NCI-H526 (cell line): ENCODE results near the gene SBK2.
"Not testable (repeated sequence)": the region's sequence is repeated elsewhere in the genome, so short reads cannot be mapped to it uniquely, and the experiment has no call there.

ENCODE experiments used
- DNase-seq, 2 experiments: peaks; one replicate each; lab custom pipeline; 2025; lab: John Stamatoyannopoulos, UW

The SBK2 gene

DNA sequence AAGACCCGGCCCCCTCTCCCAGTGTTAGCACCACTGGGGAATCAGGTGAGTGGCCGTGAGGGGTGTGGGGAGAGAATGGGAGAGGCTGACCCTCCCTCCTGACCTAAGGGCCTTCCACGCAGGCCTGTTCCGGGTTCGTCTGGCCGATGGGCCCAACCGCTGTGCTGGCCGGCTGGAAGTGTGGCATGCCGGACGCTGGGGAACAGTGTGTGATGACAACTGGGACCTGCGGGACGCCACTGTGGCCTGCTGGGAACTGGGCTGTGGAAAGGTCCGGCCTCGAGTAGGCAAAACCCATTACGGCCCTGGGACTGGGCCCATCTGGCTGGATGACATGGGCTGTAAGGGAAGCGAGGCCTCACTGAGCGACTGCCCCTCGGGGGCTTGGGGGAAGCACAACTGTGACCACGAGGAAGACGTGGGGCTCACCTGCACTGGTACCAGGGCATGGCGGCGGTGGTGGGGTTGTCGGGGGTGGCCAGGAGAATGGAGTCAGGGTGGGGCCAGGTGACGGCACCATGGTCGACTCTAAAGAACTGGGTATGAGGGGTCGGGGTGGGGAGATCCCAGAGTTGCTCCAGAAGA lies 36.5 kb downstream of the SBK2 start:
- no peak for DNase-seq

DNA sequence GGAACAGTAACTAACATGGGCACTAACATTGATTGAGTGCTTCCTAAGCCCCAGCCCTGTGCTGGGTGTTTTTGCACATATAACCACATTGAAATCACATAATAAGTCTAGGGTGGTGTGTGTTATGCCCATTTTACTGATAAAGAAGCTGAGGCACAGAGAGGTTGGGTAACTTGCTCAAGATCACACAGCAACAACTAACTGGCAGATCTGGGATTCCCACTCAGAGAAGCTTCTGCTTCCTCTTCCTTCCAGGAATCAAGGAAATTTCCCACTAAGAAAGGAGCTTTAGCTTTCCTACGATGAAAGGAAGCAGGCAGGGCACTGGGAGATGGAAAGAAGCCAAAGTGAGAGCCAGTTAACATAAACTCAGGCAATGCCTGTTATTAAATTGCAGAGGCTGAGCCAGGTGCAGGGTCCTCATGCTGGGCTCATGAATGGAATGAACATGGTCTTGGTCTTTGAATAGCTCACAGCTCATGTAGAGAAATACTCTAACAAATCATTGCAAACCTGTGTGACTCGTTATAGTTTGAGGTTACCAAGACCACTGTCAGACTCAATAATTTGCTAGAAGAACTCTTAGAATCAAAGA lies 38.6 kb downstream of the SBK2 start:
- DNase-seq, result no peak

DNA sequence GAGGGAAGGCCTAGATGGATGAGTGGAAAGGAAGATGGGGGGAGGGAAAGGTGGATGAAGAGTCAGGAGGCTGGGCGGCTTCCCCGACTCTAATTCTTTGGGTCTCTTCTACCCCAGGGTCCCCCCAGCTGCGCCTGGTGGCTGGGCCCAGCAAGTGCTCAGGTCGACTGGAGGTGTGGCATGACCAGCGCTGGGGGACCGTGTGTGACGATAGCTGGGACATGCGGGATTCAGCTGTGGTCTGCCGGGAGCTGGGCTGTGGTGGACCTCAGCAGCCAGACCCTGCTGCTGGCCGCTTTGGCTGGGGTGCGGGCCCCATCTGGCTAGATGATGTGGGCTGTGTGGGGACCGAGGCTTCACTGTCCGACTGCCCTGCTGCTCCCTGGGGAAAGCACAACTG lies 39.2 kb downstream of the SBK2 start:
- DNase-seq, result no peak

DNA sequence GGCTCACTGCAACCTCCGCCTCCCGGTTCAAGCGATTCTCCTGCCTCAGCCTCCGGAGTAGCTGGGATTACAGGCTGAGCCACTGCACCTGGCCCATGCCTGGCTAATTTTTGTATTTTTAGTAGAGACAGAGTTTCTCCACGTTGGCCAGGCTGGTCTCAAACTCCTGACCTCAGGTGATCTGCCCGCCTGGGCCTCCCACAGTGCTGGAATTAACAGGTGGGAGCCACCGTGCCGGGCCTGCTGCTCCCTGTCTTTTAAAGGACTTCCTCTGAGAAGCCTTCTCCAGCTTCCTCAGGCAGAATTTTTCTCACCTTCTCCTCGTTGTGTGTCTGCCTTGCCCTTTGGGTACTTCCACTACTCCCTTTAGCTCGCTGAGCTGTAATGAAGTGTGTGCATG lies 40.1 kb downstream of the SBK2 start:
- DNase-seq, result not testable (repeated sequence)

DNA sequence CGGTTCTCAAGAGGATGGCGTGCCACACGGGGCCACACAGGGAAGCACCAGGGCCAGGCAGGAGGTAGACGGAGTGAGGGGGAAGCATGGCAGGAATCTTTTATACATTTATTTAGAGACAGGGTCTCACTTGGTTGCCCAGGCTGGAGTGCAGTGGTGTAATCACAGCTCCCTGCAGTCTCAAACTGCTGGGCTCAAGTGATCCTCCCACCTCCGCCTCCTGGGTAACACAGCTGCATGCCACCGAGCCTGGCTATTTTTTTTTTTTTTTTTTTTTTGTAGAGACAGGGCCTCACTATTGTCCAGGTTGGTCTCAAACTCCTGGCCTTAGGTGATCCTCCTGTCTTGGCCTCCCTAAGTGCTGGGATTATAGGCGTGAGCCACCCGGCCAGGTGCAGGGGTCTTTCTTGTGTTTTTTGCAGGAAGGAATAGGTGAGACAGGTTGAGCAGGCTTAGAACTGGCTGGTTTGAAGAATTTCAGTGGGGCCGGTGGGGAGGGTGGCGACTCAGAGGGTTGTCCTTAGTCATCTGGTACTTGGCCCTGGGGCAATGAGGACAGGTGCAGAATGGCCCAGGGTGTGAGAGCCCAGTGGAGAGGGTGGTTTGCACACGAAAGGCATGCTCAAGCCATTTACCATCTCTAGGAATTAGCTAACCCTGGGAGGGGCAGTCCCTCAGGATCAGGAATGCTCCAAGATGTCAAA lies 41.1 kb downstream of the SBK2 start:
- no peak for DNase-seq

DNA sequence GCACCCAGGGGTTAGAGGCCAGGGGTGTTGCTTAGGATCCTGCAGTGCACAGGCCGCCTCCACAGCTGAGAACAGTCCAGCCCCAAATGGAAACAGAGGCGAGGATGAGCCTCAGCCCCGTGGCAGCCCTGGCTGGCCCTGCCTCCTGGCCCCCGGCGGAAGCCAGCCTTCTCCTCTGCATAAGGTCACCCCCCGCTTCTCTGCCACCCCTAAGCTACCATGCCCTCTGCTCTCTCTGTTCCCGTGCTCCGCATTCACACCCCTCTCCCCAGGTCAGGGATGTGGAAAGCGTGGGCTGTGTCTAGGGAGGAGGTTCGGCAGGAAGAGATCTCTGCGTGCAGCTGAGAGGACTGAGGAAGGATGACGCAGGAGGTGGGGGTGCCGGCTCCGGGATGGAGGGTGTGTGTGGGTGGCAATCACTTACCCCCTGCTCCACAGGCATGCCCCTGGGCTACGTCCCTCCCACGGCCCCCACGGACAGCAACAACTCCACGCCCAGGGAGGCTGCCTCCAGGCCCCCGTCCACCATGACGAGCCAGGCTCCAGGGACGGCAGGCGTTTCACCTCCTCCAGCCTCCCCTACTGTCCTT lies 42.7 kb downstream of the SBK2 start:
- DNase-seq, result no peak

DNA sequence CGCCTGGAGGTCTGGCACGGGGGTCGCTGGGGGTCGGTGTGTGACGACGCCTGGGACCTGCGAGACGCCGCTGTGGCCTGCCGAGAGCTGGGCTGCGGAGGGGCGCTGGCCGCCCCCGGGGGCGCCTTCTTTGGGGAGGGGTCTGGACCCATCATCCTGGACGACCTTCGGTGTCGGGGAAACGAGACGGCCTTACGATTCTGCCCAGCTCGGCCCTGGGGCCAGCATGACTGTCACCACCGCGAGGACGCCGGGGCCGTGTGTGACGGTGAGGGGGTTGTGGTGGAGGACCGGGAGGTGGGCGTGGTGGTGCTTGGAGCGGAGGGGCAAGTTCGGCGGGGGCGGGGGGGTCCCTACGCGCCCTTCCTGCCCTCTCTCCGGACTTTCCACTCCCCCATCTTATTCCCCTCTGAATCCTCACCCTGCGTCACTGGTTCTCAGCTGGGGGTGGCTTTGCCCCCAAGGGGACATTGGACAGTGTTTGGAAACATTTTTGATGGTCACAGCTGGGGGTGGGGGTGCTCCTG lies 43.2 kb downstream of the SBK2 start:
- DNase-seq, result no peak

DNA sequence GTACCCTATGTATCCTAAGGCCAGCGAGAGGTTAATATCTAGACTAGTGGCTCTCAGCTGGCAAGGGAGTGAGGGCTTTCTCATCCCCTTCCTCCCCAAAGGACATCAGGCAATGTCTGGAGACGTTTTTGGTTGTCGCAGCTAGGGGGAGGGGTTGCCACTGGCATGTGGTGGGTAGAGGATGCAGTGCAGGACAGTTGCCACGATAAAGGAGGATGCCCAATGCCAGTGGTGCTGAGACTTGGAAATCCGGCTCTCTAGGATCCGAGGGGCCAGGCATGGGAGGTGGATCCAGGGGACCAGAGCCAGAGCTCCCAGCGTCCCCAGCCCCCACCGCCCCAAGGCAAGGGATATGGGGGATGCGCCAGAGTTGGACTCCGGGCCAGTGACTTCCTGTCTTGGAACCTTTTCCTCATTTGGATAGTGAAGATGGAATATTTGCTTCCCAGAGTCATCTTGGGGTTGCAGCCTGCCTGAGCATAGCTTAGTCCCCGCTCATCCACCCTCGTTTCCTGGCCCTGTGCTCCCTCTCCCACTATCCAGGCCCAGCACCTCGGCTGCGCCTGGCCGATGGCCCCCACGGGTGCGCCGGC lies 43.8 kb downstream of the SBK2 start:
- no peak for DNase-seq

DNA sequence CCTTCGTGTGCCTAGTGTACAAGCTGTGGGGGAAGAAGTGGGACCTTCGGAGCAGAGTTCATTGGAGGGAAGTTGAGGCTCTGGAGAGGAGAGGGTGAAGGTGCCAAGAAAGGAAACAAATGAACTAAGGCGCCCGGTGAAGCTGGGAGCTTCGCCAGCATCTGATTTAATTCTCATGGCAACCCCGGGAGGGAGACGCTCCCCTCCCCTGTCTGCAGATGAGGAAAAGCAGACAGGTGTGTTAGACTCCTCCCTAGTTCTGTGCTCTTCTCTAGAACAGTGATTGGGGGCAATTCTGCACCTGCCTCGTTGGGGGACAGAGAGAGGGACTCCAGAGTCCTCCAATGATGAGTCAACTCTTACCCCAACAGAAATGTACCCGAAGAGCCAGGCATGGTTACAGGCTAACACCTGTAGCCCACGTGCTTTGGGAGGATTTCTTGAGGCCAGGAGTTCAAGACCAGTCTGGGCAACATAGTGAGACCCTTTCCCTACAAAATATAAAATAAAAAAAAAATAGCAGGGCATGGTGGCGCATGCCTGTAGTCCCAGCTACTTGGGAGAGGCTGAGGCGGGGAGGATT lies 44.5 kb downstream of the SBK2 start:
- peak in 1 of 2 experiments; percentile 26 for DNase-seq

DNA sequence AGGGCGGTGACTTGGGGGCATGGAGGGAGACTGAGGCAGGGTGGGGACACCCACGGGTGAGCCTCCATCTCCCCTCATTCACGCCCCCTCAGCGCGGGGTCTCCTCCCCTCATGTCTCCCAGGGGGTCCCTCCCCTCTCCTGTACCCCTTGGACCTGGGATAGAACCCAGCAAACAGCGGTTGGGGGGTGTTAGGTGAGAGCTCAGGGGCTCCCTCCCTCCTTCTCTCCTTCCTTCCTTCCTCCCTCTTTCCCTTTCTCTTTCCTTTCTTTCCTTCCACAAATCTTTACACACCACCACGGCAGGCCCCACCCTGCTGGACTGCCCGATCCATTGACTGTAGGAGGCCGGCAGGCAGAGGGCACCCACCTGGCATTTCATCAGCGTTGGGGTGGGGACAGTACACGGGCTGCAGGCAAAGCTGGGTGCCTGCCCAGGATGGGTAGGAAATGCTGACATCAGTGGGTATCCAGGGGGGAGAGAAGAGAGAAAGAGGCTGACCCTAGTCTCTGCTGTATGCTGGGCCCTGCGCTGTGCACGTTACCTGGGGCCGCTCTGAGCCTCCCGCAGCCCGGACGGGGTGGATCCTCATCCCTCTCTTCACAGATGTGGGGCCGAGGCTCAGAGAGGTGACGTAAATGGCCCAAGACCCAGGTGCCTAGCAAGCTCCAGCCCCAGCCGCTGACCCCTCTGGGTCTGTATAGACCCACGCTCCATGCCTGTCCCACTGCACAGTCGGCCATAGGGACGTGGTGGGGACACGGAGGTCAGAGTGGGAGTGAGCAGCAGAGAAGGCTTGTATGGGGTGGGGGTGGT lies 45.2 kb downstream of the SBK2 start:
- DNase-seq, result no peak

DNA sequence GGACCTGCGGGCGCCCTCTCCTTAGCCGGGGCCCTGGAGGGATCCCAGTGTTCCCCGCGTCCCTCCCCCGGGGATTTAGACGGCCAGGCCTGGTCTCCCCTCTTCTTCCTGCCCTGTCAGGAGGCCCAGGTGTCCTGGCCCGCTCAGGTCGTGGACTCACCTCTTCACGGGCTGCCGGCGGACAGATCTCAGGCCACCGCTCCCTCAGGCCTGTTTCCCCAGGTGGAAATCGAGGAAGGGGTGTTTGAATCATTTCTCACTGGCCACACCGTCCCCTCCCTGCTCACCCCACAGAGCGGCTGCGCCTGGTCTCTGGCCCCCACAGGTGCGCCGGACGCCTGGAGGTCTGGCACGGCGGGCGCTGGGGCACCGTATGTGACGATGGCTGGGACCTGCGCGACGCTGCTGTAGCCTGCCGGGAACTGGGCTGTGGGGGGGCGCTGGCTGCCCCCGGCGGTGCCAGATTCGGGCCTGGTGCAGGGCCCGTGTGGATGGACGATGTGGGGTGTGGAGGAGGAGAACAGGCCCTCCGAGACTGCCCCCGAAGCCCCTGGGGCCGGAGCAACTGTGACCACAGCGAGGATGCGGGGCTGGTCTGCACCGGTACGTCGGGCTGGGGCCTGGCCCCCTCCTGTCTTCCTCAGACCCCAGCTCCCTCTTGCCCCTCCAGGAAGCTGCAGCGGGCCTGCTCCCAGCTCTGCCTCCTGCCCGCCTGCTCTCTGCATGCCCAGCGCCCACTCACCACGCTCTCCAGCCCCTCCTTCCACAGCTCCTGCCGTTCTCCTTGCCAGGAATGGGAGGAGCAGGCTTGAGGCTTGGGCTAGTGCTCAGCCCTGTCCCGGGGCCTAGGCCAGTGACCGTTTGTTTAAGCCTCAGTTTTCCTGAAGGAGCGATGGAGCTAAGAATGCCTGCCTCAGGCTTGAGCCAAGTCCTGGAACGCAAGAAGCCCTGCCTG lies 46.2 kb downstream of the SBK2 start:
- DNase-seq, result no peak

DNA sequence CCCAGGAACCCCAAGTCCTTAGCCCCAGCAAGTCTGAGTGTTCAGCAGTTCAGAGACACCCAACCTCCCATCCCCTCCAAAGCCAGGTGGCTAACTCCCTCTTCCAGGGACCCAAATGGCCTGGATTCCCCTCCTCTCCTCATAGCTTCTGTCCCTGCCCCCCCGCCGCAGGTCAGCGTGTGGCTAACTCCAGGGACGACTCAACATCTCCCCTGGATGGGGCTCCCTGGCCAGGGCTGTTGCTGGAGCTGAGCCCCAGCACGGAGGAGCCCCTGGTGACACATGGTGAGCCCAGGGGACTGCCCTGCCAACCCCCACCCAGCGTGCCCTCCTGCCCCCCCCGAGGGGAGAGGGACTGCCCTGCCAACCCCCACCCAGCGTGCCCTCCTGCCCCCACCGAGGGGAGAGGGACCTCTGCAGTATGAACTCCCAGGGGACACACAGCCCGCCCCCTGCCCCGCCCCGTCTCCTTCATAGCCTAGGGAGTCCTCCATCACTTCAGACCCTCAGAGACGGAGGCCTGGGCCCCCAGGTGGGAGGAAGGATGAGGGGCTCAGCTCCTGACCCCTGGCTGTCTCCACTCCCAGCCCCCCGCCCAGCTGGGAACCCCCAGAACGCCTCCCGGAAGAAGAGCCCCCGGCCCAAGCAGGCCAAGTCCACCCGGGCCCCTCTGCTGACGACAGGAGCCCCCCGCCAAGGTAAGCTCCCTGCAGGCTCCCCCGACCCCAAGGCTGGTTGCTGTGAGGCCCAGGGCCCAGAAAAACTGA lies 47.0 kb downstream of the SBK2 start:
- DNase-seq, result no peak

DNA sequence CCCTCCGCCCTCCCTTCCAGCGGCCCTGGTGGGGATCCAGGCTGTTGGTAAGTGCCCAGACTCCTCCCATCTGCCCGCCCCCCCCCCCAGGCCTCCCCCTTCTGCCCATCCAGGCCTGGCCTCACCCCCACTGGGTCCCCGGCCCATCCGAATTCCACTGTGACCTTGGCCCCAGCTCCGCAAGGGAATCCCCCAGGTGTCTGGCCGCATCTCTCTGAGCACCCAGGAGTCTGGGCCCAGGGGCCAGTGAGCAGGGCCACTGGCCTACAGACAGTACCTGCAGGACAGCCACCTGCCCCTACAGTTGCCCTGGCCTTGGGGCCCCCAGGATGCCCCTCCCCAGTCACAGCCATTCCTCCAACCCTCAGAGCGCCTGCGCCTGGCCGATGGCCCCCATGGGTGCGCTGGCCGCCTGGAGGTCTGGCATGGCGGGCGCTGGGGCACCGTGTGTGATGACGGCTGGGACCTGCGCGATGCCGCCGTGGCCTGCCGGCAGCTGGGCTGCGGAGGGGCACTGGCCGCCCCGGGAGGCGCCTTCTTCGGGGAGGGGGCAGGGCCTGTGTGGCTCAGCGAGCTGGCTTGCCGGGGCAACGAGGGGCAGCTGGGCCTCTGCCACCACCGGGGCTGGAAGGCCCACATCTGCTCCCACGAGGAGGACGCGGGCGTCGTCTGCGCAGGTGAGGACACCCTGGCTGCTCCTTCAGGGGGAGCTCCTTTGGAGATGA lies 47.8 kb downstream of the SBK2 start:
- no peak for DNase-seq

DNA sequence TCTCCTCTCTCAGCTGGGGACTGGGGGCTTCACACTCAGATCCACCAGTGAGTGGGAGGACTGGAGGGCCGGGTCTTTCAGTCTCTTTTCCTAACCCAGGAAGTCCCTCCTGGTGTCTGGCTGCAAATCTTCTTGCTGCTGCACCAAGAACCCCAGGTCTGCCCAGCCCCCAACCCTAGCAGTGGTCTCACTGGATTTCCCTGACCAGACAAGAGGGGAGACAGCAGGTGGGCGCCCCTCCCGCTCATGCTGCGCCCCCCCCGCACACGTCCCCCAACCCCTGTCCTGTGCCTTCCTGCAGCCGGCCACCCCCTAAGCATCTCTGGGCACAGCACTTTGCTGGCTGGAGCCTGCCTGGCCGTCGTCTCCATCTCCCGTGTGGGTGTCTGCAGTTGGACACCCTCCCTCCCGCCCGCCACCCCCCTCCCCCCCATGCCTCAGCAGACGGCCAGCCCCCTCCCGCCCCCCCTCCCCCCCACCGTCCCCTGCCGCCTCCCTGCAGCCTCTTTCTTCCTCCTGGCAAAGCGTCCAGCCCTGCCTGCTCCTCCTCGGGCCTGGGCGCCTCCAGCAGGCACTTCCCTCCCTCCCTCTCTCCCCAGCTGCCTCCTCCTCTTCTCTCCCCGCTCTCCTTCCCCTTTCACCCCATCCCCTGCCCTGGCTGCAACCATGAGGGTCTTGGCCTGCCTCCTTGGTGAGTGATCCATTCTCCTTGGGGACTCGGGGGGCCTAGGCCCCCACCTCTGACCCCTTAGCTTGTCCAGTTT lies 48.8 kb downstream of the SBK2 start, which contains the start of gene SSC5D:
Gene SSC5D (plus strand): TSS at position 513 of the 764 bp plus-strand sequence. CDS start 154 bp downstream, at position 667.
- no peak for DNase-seq

DNA sequence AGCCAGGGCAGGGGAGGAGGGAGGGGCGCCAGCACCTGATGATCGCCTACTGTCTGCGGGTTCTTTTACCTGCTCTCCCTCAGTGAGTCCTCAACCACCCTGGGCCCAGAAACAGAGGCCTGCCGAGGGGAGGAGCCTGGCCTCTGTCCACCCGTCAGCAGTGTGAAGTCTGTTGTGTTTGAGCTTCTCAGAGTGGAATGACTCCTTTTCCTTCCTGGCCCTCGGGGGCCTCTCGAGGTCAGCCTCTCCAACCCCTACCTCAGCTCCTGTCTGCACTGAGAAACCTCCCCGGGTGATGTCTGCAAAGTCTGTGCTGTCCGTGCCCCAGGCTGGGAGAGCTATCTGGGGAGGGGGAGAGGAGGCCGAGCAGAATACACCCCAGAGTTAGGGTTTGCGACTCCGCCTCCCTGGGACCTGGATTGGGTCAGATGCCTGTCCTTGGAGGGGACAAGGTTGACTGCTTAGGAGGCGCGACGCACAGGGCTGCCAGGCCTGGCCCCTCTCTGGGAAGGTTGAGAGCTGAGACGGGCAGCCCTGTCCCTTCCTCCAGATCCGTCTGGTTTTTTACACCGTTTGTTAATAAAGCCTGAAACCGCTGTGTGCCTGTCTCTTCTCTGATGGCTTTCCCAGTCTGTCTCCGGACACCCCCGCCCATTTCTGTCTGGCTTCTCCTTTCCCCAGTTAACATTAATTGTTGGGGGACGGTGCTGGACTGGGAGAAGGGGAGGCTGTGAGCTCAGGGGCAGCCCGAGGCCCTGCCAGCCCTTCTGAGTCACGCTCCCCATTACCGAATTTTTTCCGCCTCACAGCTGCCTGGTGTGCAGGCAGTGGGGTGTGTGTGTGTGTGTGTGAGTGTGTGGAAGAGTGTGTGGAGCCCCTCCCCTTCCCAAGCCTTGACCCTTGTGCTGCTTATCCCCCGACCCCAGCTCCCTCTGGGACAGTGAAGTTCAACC lies 49.7 kb downstream of the SBK2 start:
- no peak for DNase-seq
